Osteoblast (primary cell): ENCODE measurements around the gene HOXD13. TPM values are rescaled to one million over a fixed set of nuclear protein-coding genes. Genes with fewer than 3 reads are reported as not detected.
A peak's percentile ranks its signal among the peaks of the same experiment; 100 is the strongest.

Experiments
- DNase-seq: peaks from one replicate; pipeline ENCODE4 v3.0.0; 2011; ENCODE audit warnings: low spot score, mixed read lengths; ENCODE audit not compliant: insufficient read length; ENCODE audit errors: missing footprints
- H2AFZ ChIP-seq: 2 replicates; pipeline ENCODE4 v1.6.0; 2011; ENCODE audit warnings: mild to moderate bottlenecking, low read length
- H3K27ac ChIP-seq: 2 replicates; pipeline ENCODE4 v1.5.1; 2011; ENCODE audit warnings: mild to moderate bottlenecking, low read depth, low read length, moderate library complexity
- H3K27me3 ChIP-seq: 2 replicates; pipeline ENCODE4 v1.6.0; 2012; ENCODE audit warnings: mild to moderate bottlenecking, control low read depth, inconsistent platforms, low read length, moderate library complexity; ENCODE audit not compliant: insufficient read depth
- H3K36me3 ChIP-seq: 2 replicates; pipeline ENCODE4 v1.5.1; 2011; ENCODE audit warnings: mild to moderate bottlenecking, low read length, control low read depth, moderate library complexity; ENCODE audit not compliant: insufficient read depth
- H3K4me1 ChIP-seq: 2 replicates; pipeline ENCODE4 v1.5.1; 2011; ENCODE audit warnings: mild to moderate bottlenecking, low read length, control low read depth, moderate library complexity; ENCODE audit not compliant: insufficient read depth
- H3K4me2 ChIP-seq: 2 replicates; pipeline ENCODE4 v1.6.0; 2011; ENCODE audit warnings: mild to moderate bottlenecking, low read length; ENCODE audit not compliant: insufficient read depth
- H3K4me3 ChIP-seq: fragments of 200-600 bp; sonication (generic); 3 replicates; pipeline ENCODE4 v1.5.1; 2012; ENCODE audit warnings: mild to moderate bottlenecking, low read length, inconsistent platforms; ENCODE audit not compliant: insufficient read depth
- H3K79me2 ChIP-seq: 2 replicates; pipeline ENCODE4 v1.6.0; 2012; ENCODE audit warnings: mild to moderate bottlenecking, low read length, control low read depth, inconsistent platforms; ENCODE audit not compliant: insufficient read depth
- H3K9me3 ChIP-seq: 2 replicates; pipeline ENCODE4 v1.5.1; 2011; ENCODE audit warnings: low read depth, low read length, control low read depth
- H4K20me1 ChIP-seq: 2 replicates; pipeline ENCODE4 v1.6.0; 2012; ENCODE audit warnings: mild to moderate bottlenecking, low read length, control low read depth; ENCODE audit not compliant: insufficient read depth
- total RNA-seq: library from RNA; depleted of rRNA; stranded (reverse); fragments of >200 nt; gene quantifications from 2 replicates; pipeline ENCODE4 v1.2.3, GENCODE V29; 2012
- TF ChIP-seq, protein P1 (sequence below): IDR thresholded peaks from 2 replicates; pipeline ENCODE4 v1.5.1; 2011; ENCODE audit warnings: mild to moderate bottlenecking, low read depth, low read length, moderate library complexity; ENCODE audit errors: extremely low read depth

Gene HOXD13
- total RNA-seq, 1 donor = not detected

DNA sequence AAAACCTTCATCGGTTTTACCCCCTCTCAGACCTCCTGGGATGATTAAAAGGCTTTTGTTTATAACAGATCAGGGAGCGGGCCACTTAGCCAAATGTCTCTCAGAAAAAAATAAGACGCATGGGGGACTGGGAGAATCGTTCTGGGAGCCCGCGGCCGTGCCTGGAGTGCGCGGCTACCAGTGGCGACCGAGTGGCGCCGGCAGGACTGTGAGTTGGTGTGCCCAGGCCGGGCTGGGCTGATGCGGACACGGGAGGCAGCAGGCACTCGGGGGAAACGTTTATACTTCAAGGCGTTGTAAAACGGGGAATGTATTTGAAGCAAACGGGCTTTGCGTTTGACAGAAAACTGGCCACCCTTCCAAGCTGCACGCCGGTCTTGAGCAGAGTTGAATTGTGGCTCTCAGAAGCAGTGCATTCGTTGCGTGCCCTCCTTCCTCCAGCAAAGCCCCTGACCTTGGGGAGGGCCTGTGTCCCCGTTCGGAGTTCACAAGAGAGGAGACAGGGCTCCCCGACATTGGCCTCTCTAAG, 19.4 kb downstream of the HOXD13 start:
- peak; percentile 71 for DNase-seq
- Histone ChIP-seq H4K20me1 (no peaks in the 10 kb centered on the region), H3K79me2 (no peaks in the 10 kb centered on the region), H3K4me3 (no peak overlapping the region), H3K9me3 (no peaks in the 10 kb centered on the region), H2AFZ (no peak overlapping the region), H3K4me1 (no peaks in the 10 kb centered on the region), H3K4me2 (no peak overlapping the region), H3K27me3 (peaks cover 91% of the 10 kb centered on the region), H3K36me3 (no peaks in the 10 kb centered on the region), H3K27ac (no peak overlapping the region)
- TF ChIP-seq, protein P1, sequence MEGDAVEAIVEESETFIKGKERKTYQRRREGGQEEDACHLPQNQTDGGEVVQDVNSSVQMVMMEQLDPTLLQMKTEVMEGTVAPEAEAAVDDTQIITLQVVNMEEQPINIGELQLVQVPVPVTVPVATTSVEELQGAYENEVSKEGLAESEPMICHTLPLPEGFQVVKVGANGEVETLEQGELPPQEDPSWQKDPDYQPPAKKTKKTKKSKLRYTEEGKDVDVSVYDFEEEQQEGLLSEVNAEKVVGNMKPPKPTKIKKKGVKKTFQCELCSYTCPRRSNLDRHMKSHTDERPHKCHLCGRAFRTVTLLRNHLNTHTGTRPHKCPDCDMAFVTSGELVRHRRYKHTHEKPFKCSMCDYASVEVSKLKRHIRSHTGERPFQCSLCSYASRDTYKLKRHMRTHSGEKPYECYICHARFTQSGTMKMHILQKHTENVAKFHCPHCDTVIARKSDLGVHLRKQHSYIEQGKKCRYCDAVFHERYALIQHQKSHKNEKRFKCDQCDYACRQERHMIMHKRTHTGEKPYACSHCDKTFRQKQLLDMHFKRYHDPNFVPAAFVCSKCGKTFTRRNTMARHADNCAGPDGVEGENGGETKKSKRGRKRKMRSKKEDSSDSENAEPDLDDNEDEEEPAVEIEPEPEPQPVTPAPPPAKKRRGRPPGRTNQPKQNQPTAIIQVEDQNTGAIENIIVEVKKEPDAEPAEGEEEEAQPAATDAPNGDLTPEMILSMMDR = no peak

DNA sequence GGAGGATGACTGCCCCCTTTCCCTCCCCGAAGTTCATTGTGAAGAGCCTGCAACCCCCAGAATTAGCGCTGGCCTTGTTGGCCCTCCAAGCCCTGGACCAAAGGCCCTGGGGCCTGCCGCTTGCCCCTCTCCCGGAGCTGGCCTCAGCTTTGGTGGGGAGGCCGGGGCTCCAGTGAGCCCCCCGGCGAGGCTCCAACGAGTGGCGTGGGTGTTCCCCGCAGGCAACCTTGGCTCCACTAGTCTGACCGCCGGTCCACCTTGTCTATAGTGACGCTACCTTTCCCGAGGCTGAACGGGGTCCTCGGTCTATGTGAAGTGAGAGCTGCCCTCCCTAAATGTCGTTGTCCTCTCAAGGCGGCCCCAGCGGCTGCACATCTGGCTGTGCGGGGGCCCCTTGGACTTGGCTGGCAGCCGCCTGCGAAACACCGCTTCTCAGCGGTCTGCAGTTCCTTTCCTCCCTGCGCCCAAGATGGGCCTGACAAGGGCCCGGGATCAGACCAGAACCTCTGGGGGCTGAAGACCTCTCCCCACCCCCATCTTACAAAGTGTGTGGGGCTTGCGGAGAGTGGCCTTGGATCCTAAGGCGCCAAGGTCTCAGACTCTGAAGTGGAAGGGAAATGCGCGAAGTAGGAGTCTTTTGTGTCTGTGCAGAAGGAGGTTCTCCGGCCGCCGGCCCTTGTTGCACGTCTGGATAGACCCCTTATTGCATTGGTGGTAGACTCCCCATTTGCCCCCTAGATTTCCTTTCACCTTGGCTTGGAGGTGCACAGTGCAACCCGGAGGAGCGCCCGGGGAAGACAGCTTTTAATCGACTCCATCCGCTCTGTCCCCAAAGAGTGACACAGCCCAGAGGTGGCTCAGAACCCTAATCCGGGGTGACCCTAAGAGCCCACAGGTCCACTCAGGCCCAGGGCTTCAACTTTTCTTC, 20.1 kb downstream of the HOXD13 start:
- no peaks in the 10 kb centered on the region for H3K36me3 ChIP-seq
- H3K27ac ChIP-seq = no peak overlapping the region
- no peaks in the 10 kb centered on the region for H3K4me1 ChIP-seq
- no peaks in the 10 kb centered on the region for H4K20me1 ChIP-seq
- no peak overlapping the region for H3K4me2 ChIP-seq
- no peak overlapping the region for H2AFZ ChIP-seq
- peaks cover 94% of the 10 kb centered on the region for H3K27me3 ChIP-seq
- H3K9me3 ChIP-seq = no peaks in the 10 kb centered on the region
- no peak overlapping the region for H3K4me3 ChIP-seq
- TF ChIP-seq, protein P1 = no peak
- no peaks in the 10 kb centered on the region for H3K79me2 ChIP-seq
- DNase-seq = peak; percentile 64

DNA sequence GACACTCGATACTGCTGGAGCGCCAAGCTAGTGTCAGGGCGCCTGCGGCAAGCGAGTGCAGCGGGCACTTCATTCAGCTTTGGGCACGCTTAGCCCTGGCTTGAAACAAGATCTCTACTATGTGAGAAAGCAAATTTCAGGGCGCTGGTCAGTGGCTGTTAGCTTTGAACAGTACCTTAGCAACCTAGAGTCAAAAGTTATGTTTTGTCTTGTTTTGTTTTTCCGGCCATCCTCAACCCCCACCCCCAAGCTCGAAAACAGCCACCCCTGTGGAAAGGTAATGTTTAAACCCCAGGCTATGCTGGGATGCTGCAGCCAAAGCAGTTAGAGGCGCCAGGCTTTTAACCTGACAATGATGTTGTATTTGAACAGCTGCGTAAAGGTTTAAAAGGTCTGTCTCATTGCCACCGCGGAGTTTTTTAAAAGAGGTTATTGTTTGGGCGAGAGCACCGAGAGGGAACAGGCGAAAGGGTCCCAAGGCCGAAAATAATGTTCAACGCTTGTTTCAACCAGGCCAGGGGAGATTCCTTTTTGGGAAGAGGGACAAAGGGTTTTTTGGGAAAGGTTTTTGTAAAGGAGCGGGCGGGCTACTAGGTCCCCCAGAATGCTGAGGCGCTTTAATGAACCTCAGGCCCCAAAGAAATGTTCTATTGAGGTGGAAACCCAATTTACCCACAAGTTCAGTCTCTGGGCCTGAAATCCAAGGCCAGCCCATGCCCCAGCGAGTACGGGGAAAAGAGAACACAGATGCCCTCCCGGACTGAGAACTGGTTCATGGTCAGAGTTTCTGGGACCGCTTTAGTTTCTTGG, 21.8 kb downstream of the HOXD13 start:
- Histone ChIP-seq H3K27ac (no peak overlapping the region), H2AFZ (no peak overlapping the region), H3K79me2 (no peaks in the 10 kb centered on the region), H3K9me3 (no peaks in the 10 kb centered on the region), H3K36me3 (no peaks in the 10 kb centered on the region), H3K27me3 (peaks cover 98% of the 10 kb centered on the region), H4K20me1 (no peaks in the 10 kb centered on the region), H3K4me2 (no peak overlapping the region), H3K4me1 (no peaks in the 10 kb centered on the region), H3K4me3 (no peak overlapping the region)
- TF ChIP-seq, protein P1 = no peak
- peak; percentile 59 for DNase-seq
